GM18858 (cell line): ENCODE measurements around the gene AKAP7.
"Not testable (repeated sequence)": the region's sequence is repeated elsewhere in the genome, so short reads cannot be mapped to it uniquely, and the experiment has no call there.

Experiments
- ATAC-seq: cut with Tn5 transposase; IDR thresholded peaks from one replicate; pipeline ENCODE4 v1.9.1; 2021; ENCODE audit not compliant: unreplicated experiment

The AKAP7 gene

GRCh38 chr6:131250936-131251335 is 115.7 kb downstream of the AKAP7 start:
- no peak for ATAC-seq

GRCh38 chr6:131251590-131252199 is 116.4 kb downstream of the AKAP7 start:
- no peak for ATAC-seq

GRCh38 chr6:131255434-131255833 is 120.2 kb downstream of the AKAP7 start:
- no peak for ATAC-seq

- ATAC-seq: no peak
Observed at GRCh38 chr6:131255911-131256310, 120.6 kb downstream of the AKAP7 start.

- ATAC-seq: no peak
Observed at GRCh38 chr6:131257104-131257503, 121.8 kb downstream of the AKAP7 start.

- no peak for ATAC-seq
Observed at GRCh38 chr6:131258010-131258652, 122.9 kb downstream of the AKAP7 start.

- ATAC-seq: no peak
Observed at GRCh38 chr6:131258816-131259476, 123.7 kb downstream of the AKAP7 start.

GRCh38 chr6:131260960-131261359 is 125.7 kb downstream of the AKAP7 start:
- not testable (repeated sequence) for ATAC-seq

- no peak for ATAC-seq
Observed at GRCh38 chr6:131262060-131262459, 126.8 kb downstream of the AKAP7 start.

- no peak for ATAC-seq
Observed at GRCh38 chr6:131265939-131266338, 130.7 kb downstream of the AKAP7 start.

GRCh38 chr6:131268303-131268702 is 133.0 kb downstream of the AKAP7 start:
- ATAC-seq: no peak

- no peak for ATAC-seq
Observed at GRCh38 chr6:131269565-131270391, 134.5 kb downstream of the AKAP7 start.

- no peak for ATAC-seq
Observed at GRCh38 chr6:131270534-131270933, 135.3 kb downstream of the AKAP7 start.

- no peak for ATAC-seq
Observed at GRCh38 chr6:131275273-131275672, 140.0 kb downstream of the AKAP7 start.

- no peak for ATAC-seq
Observed at GRCh38 chr6:131277591-131277990, 142.3 kb downstream of the AKAP7 start.

GRCh38 chr6:131281471-131282270 is 146.4 kb downstream of the AKAP7 start:
- ATAC-seq: no peak

- no peak for ATAC-seq
Observed at GRCh38 chr6:131282365-131282764, 147.1 kb downstream of the AKAP7 start.

- no peak for ATAC-seq
Observed at GRCh38 chr6:131283466-131284175, 148.4 kb downstream of the AKAP7 start.

- ATAC-seq: no peak
Observed at GRCh38 chr6:131285548-131285947, 150.3 kb downstream of the AKAP7 start.

- no peak for ATAC-seq
Observed at GRCh38 chr6:131286469-131287040, 151.3 kb downstream of the AKAP7 start.
